B cell (primary cell): ENCODE measurements around the gene HPCA. TPM values are rescaled to one million over a fixed set of nuclear protein-coding genes. Genes with fewer than 3 reads are reported as not detected.

Experiments used
- ATAC-seq: fragments of 200-7000 bp; cut with Tn5 transposase; one replicate; pipeline ENCODE4 v1.10.0; 2021; ENCODE audit warnings: low read depth, mild to moderate bottlenecking, moderate number of reproducible peaks, moderate library complexity
- CTCF ChIA-PET: fragments of 350-600 bp; sonication (Branson Sonifier 250); formaldehyde crosslinking; loops from one replicate; lab custom pipeline; 2021; ENCODE audit warnings: antibody characterized with exemption, inconsistent platforms; lab: Charles Lee
- POLR2A ChIA-PET: fragments of 350-600 bp; sonication (Branson Sonifier 250); formaldehyde crosslinking; loops from one replicate; lab custom pipeline; 2021; ENCODE audit warnings: antibody characterized with exemption; lab: Charles Lee
- DNase-seq: peaks from one replicate; pipeline ENCODE4 v3.0.0; 2013
- H2AFZ ChIP-seq: 2 replicates; pipeline ENCODE4 v1.6.1; 2012; ENCODE audit warnings: mild to moderate bottlenecking, low read depth, low read length; ENCODE audit not compliant: insufficient read depth, poor library complexity, severe bottlenecking
- H3K27ac ChIP-seq, 2 donors: 1 replicate in 1 of 2; 2 replicates in 1 of 2; pipeline ENCODE4 v1.5.1; 2012 to 2013; ENCODE audit warnings: low read length in 2 of 2, mild to moderate bottlenecking in 2 of 2, moderate library complexity in 1 of 2
- H3K27me3 ChIP-seq, 4 experiments: fragments of 200-600 bp in 1 of 4; sonication (generic) in 1 of 4; replicated peaks in 1 of 4; 1 replicate in 2 of 4; 2 replicates in 2 of 4; pipeline versions ENCODE4 v1.6.1 to v1.7.0; 2013 to 2016; ENCODE audit warnings: low read length in 3 of 4, mild to moderate bottlenecking in 2 of 4, mixed read lengths in 1 of 4, moderate library complexity in 1 of 4; ENCODE audit not compliant: insufficient read depth in 4 of 4, control insufficient read depth in 3 of 4; ENCODE audit errors: control extremely low read depth in 1 of 4
- H3K36me3 ChIP-seq, 2 experiments: replicated peaks in 1 of 2; 1 replicate in 1 of 2; 2 replicates in 1 of 2; pipeline versions ENCODE4 v1.6.1 to v1.7.1; 2013; ENCODE audit warnings: low read length in 1 of 2; ENCODE audit not compliant: insufficient read depth in 2 of 2, control insufficient read depth in 1 of 2; ENCODE audit errors: control extremely low read depth in 1 of 2, extremely low read depth in 1 of 2
- H3K4me1 ChIP-seq, 2 donors: fragments of 200-600 bp in 1 of 2; sonication (generic) in 1 of 2; 1 replicate in 1 of 2; 2 replicates in 1 of 2; pipeline versions ENCODE4 v1.5.1 to v1.6.1; 2013 to 2017; ENCODE audit warnings: low read length in 2 of 2; ENCODE audit not compliant: control insufficient read depth in 2 of 2, insufficient read depth in 2 of 2
- H3K4me2 ChIP-seq: replicated peaks from 2 replicates; pipeline ENCODE3; 2012; ENCODE audit warnings: mild to moderate bottlenecking, low read depth, low read length; ENCODE audit not compliant: poor library complexity, severe bottlenecking
- H3K4me3 ChIP-seq, 5 experiments: fragments of 200-600 bp in 1 of 5; sonication (generic) in 1 of 5; 1 replicate in 3 of 5; 2 replicates in 2 of 5; pipeline versions ENCODE4 v1.5.1 to v1.7.0; 2011 to 2016; ENCODE audit warnings: low read length in 4 of 5, mild to moderate bottlenecking in 4 of 5, low read depth in 2 of 5, control low read depth in 1 of 5, moderate library complexity in 1 of 5; ENCODE audit not compliant: insufficient read depth in 1 of 5; ENCODE audit errors: control extremely low read depth in 1 of 5, extremely low read depth in 1 of 5
- H3K79me2 ChIP-seq: fragments of 200-600 bp; sonication (generic); one replicate; pipeline ENCODE4 v1.6.0; 2016; ENCODE audit warnings: low read length; ENCODE audit not compliant: control insufficient read depth, insufficient read depth
- H3K9ac ChIP-seq: fragments of 200-600 bp; sonication (generic); 2 replicates; pipeline ENCODE4 v1.6.1; 2017; ENCODE audit warnings: mild to moderate bottlenecking, low read length, moderate library complexity
- H3K9me3 ChIP-seq, 3 donors: one replicate each; pipeline versions ENCODE4 v1.6.1 to v1.7.1; 2013; ENCODE audit warnings: low read length in 2 of 3; ENCODE audit not compliant: control insufficient read depth in 2 of 3, insufficient read depth in 1 of 3; ENCODE audit errors: control extremely low read depth in 1 of 3
- H4K20me1 ChIP-seq: 2 replicates; pipeline ENCODE4 v1.6.0; 2012; ENCODE audit warnings: mild to moderate bottlenecking, low read length; ENCODE audit not compliant: insufficient read depth, control insufficient read depth, poor library complexity, severe bottlenecking
- H3K27ac Mint-ChIP-seq: one replicate; pipeline ENCODE4 v1.8.0; 2021; ENCODE audit warnings: mixed read lengths
- H3K27me3 Mint-ChIP-seq: one replicate; pipeline ENCODE4 v1.8.0; 2021; ENCODE audit warnings: mixed read lengths
- H3K4me1 Mint-ChIP-seq: one replicate; pipeline ENCODE4 v1.8.0; 2021; ENCODE audit warnings: mixed read lengths
- H3K4me3 Mint-ChIP-seq: one replicate; pipeline ENCODE4 v1.8.0; 2021; ENCODE audit warnings: mixed read lengths
- H3K9me3 Mint-ChIP-seq: one replicate; pipeline ENCODE4 v1.8.0; 2022; ENCODE audit warnings: mixed read lengths; ENCODE audit not compliant: insufficient read depth
- CTCF ChIP-seq: fragments of 200-600 bp; IDR thresholded peaks from one replicate; pipeline ENCODE4 v1.8.0; 2022; ENCODE audit warnings: antibody characterized with exemption, mild to moderate bottlenecking
- EZH2 ChIP-seq: IDR thresholded peaks from 2 replicates; pipeline ENCODE4 v1.6.1; 2012; ENCODE audit warnings: borderline replicate concordance, low read depth, mild to moderate bottlenecking, moderate library complexity, low read length; ENCODE audit not compliant: insufficient read depth, poor library complexity, severe bottlenecking
- WGBS: methylation state at CpG from one replicate; pipeline ENCODE4 v1.1.5; 2013; ENCODE audit warnings: missing lambda C conversion rate; ENCODE audit not compliant: insufficient coverage; 5-methylcytosine and 5-hydroxymethylcytosine counted together
- intact Hi-C: fragments of 100-400 bp; cut with micrococcal nuclease; formaldehyde crosslinking; loops from one replicate; pipeline ENCODE4 v1.10.0; 2022
- polyA plus RNA-seq: library from polyadenylated mRNA; depleted of rRNA; stranded (reverse); fragments of >200 nt; gene quantifications from 2 replicates; pipeline ENCODE4 v1.2.3, GENCODE V29; 2012
- total RNA-seq, 2 donors: library from RNA; stranded (reverse); fragments of 120-200 nt in 1 of 2; gene quantifications; 1 replicate in 1 of 2; 2 replicates in 1 of 2; pipeline versions ENCODE4 v1.2.3 to v1.2.4, GENCODE V29; 2013 to 2022

The HPCA gene
- total and polyA plus RNA-seq, 2 donors (not counting 1 experiment from before 2014, with no cell fraction given): 0.06 TPM; not detected in 1

- Histone ChIP-seq H3K27ac (no peak overlapping the region), H3K79me2 (no peaks in the 10 kb centered on the region), H3K36me3 (peaks cover 0 to 3% of the 10 kb centered on the region in 2 experiments), H3K4me1 (peaks cover 25% of the 10 kb centered on the region in 2 donors), H3K9me3 (peaks cover 0 to 3% (median 0%) of the 10 kb centered on the region in 3 donors), H3K9ac (no peak overlapping the region), H3K27me3 (peaks cover 0 to 40% (median 14%) of the 10 kb centered on the region in 4 experiments), H3K4me2 (no peak overlapping the region), H2AFZ (no peak overlapping the region), H3K4me3 (no peak overlapping the region), H4K20me1 (peaks cover 4% of the 10 kb centered on the region)
- TF ChIP-seq EZH2 (no peak), CTCF (no peak)
- POLR2A ChIA-PET: no interaction called here
- DNase-seq (no peak), ATAC-seq (no peak)
- no peaks in the 10 kb centered on the region for H3K9me3 Mint-ChIP-seq
- CTCF ChIA-PET: interaction anchor here (1.2 kb wide), 1 partner anchor 157 kb away, joined by 3 read pairs; no protein-coding TSS in a partner anchor
- H3K27me3 Mint-ChIP-seq: peaks cover 25% of the 10 kb centered on the region
- peak overlapping the region; percentile 76 for H3K4me3 Mint-ChIP-seq
- WGBS: 84% methylated on average over 9 of the region's 9 CpGs
- no peak overlapping the region for H3K27ac Mint-ChIP-seq
- intact Hi-C loops: no loop called here
- H3K4me1 Mint-ChIP-seq: peaks cover 31% of the 10 kb centered on the region
These were observed 17.4 kb upstream of the HPCA start for GRCh38 chr1:32868806-32869455.

GRCh38 chr1:32869923-32870614 lies 16.2 kb upstream of the HPCA start:
- ChIA-PET CTCF (no interaction called here), POLR2A (no interaction called here)
- H4K20me1 ChIP-seq: peaks cover 4% of the 10 kb centered on the region
- H3K4me1 ChIP-seq: peaks cover 25% of the 10 kb centered on the region in 2 donors
- Mint-ChIP-seq H3K4me3 (peak overlapping the region; percentile 76), H3K27ac (no peak overlapping the region), H3K27me3 (peaks cover 31% of the 10 kb centered on the region), H3K9me3 (no peaks in the 10 kb centered on the region), H3K4me1 (peaks cover 31% of the 10 kb centered on the region)
- intact Hi-C loops: loop anchor here (10.0 kb wide), 1 partner anchor 45 kb away; no protein-coding TSS in a partner anchor
- ATAC-seq: no peak
- H2AFZ ChIP-seq: no peak overlapping the region
- H3K36me3 ChIP-seq: no peaks in the 10 kb centered on the region
- H3K9me3 ChIP-seq: peaks cover 0 to 3% (median 0%) of the 10 kb centered on the region in 3 donors
- no peaks in the 10 kb centered on the region for H3K79me2 ChIP-seq
- peak; percentile 26 for DNase-seq
- TF ChIP-seq CTCF (no peak), EZH2 (peak; percentile 79)
- 76% methylated on average over 13 of the region's 16 CpGs for WGBS
- no peak overlapping the region for H3K9ac ChIP-seq
- H3K27me3 ChIP-seq: peaks cover 0 to 48% (median 19%) of the 10 kb centered on the region in 4 experiments
- H3K4me3 ChIP-seq: peak overlapping the region in 1 of 5 experiments; percentile 14
- H3K4me2 ChIP-seq: peak overlapping the region; percentile 83
- no peak overlapping the region for H3K27ac ChIP-seq
